ENCODE measurements around the gene MTERF4.

MTERF4 gene

DNA sequence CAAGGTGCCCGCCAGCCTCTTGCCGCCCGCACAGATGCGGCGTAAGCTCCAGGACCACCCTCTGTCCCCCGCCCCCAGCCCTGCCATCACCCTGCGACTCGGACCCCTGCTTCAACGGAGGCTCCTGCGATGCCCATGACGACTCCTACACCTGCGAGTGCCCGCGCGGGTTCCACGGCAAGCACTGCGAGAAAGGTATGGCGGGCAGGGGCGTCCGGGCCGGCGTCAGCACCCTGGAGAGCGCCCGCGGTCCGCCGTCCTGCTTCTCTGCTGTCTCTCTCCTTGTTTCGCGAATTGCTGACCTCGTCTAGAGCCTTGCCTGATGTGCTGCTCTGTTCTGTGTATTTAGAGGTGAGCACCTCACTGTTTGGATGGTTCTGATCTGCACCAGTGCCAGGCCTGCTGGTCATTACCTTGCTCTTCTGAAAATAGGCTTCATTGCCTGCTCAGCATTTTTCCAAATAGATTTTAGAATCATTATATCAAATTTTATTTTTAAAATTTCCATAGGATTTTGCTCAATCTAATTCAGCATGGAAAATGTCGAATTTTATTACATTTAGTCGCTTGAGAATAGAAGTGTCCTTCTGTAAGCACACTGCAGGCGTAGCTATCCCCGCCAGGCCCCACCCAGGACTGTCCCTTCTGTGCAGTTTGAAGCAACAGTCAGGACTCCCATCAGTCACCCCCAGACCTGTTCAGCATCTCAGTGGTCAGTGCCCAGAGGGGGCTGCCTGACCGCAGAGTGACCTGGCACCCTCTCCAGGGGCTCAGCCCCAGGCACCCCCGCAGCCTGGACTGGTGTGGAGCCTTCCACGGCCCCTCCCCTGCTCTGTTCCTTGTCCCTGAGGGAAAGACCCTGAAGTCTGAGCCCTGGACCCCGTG lies 52.1 kb downstream of the MTERF4 start:
- no peak for DNase-seq

DNA sequence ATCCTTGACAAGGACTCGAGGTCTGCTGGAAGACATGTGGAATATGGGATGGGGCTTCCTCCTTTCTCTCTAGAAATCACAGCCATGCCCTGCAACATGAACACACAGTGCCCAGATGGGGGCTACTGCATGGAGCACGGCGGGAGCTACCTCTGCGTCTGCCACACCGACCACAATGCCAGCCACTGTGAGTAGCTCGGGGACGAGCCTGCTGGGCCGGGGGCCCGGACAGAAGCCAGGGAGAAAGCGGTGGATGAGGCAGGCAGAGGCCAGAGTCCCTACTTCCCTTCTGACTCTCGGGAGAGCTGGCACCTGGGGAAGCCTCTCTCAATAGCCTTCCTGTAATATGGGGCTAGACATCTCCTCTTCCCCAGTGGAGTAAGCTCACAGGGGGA lies 53.1 kb downstream of the MTERF4 start:
- no peak for DNase-seq

DNA sequence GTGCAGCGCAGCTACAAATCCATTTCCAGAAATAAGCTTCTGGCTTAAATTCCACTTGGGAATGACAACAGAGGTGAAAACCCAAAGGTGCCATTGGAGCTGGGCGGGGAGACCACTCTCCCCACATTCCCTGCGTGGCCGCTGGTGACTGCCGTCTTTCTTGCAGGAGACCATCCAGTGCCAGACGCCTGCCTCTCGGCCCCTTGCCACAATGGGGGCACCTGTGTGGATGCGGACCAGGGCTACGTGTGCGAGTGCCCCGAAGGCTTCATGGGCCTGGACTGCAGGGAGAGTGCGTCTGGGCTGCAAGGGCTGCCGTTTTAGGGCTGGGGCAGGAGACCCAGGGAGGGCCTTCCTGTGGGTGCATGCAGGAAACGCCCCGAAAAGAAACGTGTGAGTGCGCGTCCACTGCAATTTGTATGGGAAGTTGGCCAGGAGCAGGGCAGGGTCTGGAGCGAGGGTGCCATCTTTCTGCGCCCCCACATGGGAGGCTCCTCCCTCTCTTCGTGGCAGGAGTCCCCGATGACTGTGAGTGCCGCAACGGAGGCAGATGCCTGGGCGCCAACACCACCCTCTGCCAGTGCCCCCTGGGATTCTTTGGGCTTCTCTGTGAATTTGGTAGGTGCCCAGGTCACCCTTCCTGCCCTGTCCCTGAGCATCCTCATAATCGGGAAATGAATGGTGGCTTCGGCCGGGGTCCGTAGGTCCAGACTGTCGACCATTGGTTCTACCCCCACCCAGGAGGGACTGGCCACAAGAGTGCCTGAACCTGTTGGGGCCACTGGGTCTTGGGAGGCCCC lies 53.7 kb downstream of the MTERF4 start:
- no peak for DNase-seq

DNA sequence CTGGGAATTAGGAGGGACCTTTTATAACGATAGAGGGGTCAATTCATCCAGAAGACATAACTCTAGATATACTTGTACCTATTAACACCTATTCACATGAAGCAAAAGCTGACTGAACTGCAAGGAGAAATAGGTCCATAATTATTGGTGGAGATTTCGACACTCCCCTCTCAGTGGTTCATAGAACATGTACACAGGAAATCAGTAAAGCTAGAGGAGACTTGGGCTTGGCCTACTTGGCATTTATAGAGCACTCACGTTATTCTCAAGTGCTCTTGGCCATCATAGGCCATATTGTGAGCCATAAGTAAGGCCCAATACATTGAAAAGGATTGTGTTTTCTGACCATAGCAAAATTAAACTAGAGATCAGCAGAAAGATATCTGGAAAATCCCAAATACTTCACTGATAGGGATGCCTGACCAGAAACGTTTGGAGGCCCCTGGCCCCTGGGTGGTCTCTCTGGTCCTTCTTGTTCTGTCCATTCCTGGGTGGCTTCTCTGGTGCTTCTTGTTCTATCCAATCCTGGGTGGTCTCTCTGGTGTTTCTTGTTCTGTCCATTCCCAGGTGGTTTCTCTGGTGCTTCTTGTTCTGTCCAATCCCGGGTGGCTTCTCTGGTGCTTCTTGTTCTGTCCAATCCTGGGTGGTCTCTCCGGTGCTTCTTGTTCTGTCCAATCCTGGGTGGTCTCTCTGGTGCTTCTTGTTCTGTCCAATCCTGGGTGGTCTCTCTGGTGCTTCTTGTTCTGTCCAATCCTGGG lies 54.7 kb downstream of the MTERF4 start:
- no peak for DNase-seq
